SK-N-SH treated with all-trans-retinoic acid at 6 μM for 48 hours (cell line): ENCODE measurements around the gene ZDHHC8.

Experiments used
- ATAC-seq: fragments of 200-7000 bp; cut with Tn5 transposase; 3 replicates; pipeline ENCODE4 v1.9.1; 2020; ENCODE audit warnings: mild to moderate bottlenecking, moderate library complexity
- ARNTL ChIP-seq: fragments of 450-650 bp; formaldehyde crosslinking; IDR thresholded peaks from 2 replicates; pipeline ENCODE4 v1.5.0; 2020; ENCODE audit warnings: low read depth, mild to moderate bottlenecking, moderate library complexity, borderline replicate concordance
- BACH2 ChIP-seq: fragments of 250-450 bp; sonication (Bioruptor Pico); IDR thresholded peaks from 2 replicates; pipeline ENCODE4 v1.9.0; 2021; ENCODE audit warnings: mild to moderate bottlenecking, borderline replicate concordance
- CSRNP3 ChIP-seq: fragments of 250-450 bp; sonication (Bioruptor Pico); IDR thresholded peaks from 2 replicates; pipeline ENCODE4 v1.5.1; 2021; ENCODE audit warnings: mild to moderate bottlenecking, moderate library complexity
- ESRRG ChIP-seq: fragments of 250-450 bp; sonication (Bioruptor Pico); IDR thresholded peaks from 2 replicates; pipeline ENCODE4 v1.6.1; 2021; ENCODE audit warnings: mild to moderate bottlenecking
- GLIS3 ChIP-seq: fragments of 250-450 bp; sonication (Bioruptor Pico); IDR thresholded peaks from 2 replicates; pipeline ENCODE4 v1.5.0; 2020; ENCODE audit warnings: mild to moderate bottlenecking, moderate library complexity
- ISL1 ChIP-seq: fragments of 250-450 bp; sonication (Bioruptor Pico); IDR thresholded peaks from 2 replicates; pipeline ENCODE4 v2.1.2; 2022; ENCODE audit warnings: mild to moderate bottlenecking, moderate library complexity
- PATZ1 ChIP-seq: fragments of 250-450 bp; sonication (Bioruptor Pico); IDR thresholded peaks from 2 replicates; pipeline ENCODE4 v1.8.0; 2020; ENCODE audit warnings: mild to moderate bottlenecking, moderate library complexity, borderline replicate concordance
- POU6F1 ChIP-seq: fragments of 250-450 bp; sonication (Bioruptor Pico); IDR thresholded peaks from 2 replicates; pipeline ENCODE4 v1.8.0; 2021; ENCODE audit warnings: low read depth, mild to moderate bottlenecking, moderate library complexity, borderline replicate concordance
- RARB ChIP-seq: fragments of 250-450 bp; sonication (Bioruptor Pico); IDR thresholded peaks from 2 replicates; pipeline ENCODE4 v1.8.0; 2021; ENCODE audit warnings: mild to moderate bottlenecking, moderate library complexity
- SNAI2 ChIP-seq: fragments of 250-450 bp; sonication (Bioruptor Pico); IDR thresholded peaks from 2 replicates; pipeline ENCODE4 v1.5.0; 2020; ENCODE audit warnings: mild to moderate bottlenecking, moderate library complexity
- TCF4 ChIP-seq: fragments of 250-450 bp; sonication (Bioruptor Pico); IDR thresholded peaks from 2 replicates; pipeline ENCODE4 v1.8.0; 2021; ENCODE audit warnings: mild to moderate bottlenecking, moderate library complexity, borderline replicate concordance
- TSHZ2 ChIP-seq: fragments of 250-450 bp; sonication (Bioruptor Pico); IDR thresholded peaks from 2 replicates; pipeline ENCODE4 v1.5.0; 2020; ENCODE audit warnings: mild to moderate bottlenecking, moderate library complexity
- ZC3H10 ChIP-seq: fragments of 250-450 bp; sonication (Bioruptor Pico); IDR thresholded peaks from 2 replicates; pipeline ENCODE4 v1.5.1; 2021; ENCODE audit warnings: mild to moderate bottlenecking, moderate library complexity
- ZFP3 ChIP-seq: fragments of 250-450 bp; sonication (Bioruptor Pico); IDR thresholded peaks from 2 replicates; pipeline ENCODE4 v1.5.0; 2020; ENCODE audit warnings: mild to moderate bottlenecking, moderate library complexity
- ZFP30 ChIP-seq: fragments of 450-650 bp; formaldehyde crosslinking; IDR thresholded peaks from 2 replicates; pipeline ENCODE4 v1.5.0; 2022; ENCODE audit warnings: mild to moderate bottlenecking, moderate library complexity
- ZNF8 ChIP-seq: fragments of 450-650 bp; formaldehyde crosslinking; IDR thresholded peaks from 2 replicates; pipeline ENCODE4 v1.5.0; 2020; ENCODE audit warnings: mild to moderate bottlenecking, moderate library complexity

The ZDHHC8 gene

GRCh38 chr22:20114506-20115475 is 16.8 kb upstream of the ZDHHC8 start:
- ATAC-seq, result no peak
- no peak for TF ChIP-seq BACH2 (CRISPR knock-in tag)
- TF ChIP-seq ISL1 (CRISPR knock-in tag), result no peak
- no peak for TF ChIP-seq POU6F1 (CRISPR knock-in tag)
- no peak for TF ChIP-seq RARB (CRISPR knock-in tag)
- no peak for TF ChIP-seq TCF4

GRCh38 chr22:20115691-20116375 is 15.8 kb upstream of the ZDHHC8 start, which contains the start of gene RANBP1:
RANBP1 (plus strand) TSS chr22:20116104; CDS start chr22:20116185, 81 bp downstream.
- TF ChIP-seq ZFP30 (no peak), ISL1 (CRISPR knock-in tag) (no peak), TSHZ2 (no peak), ZNF8 (no peak), TCF4 (no peak), CSRNP3 (CRISPR knock-in tag) (no peak), ARNTL (CRISPR knock-in tag) (no peak), GLIS3 (CRISPR knock-in tag) (no peak), BACH2 (CRISPR knock-in tag) (no peak), SNAI2 (CRISPR knock-in tag) (no peak), POU6F1 (CRISPR knock-in tag) (no peak)
- no peak for ATAC-seq

GRCh38 chr22:20116376-20116950 is 15.1 kb upstream of the ZDHHC8 start:
- peak; percentile 5 for ATAC-seq
- no peak for TF ChIP-seq ZFP3
- TF ChIP-seq PATZ1 (CRISPR knock-in tag), result no peak
- TF ChIP-seq ARNTL (CRISPR knock-in tag), result no peak
- TF ChIP-seq ESRRG (CRISPR knock-in tag), result no peak
- no peak for TF ChIP-seq ZC3H10 (CRISPR knock-in tag)
- no peak for TF ChIP-seq CSRNP3 (CRISPR knock-in tag)
